ENCODE data around the gene LARP4B. TPM values are rescaled to one million over a fixed set of nuclear protein-coding genes. Genes with fewer than 3 reads are reported as not detected.

Gene LARP4B
- total and polyA plus RNA-seq, 7 donors: 16.6 to 88.3 (median 66.6) TPM

- DNase-seq: no peak
- Histone ChIP-seq H3K27ac (no peak overlapping the region), H3K36me3 (ENCODE audit: insufficient read depth in 1 of 2, low read depth in 1 of 2) (peaks cover 20 to 96% of the 10 kb centered on the region in 2 donors), H3K4me1 (no peaks in the 10 kb centered on the region), H3K27me3 (ENCODE audit: insufficient read depth in 3 of 3, low read length in 2 of 3) (no peaks in the 10 kb centered on the region), H3K4me3 (no peak overlapping the region), H3K9me3 (no peaks in the 10 kb centered on the region)
- intact Hi-C loops (cut with DNase I): no loop called here
- no peak for ATAC-seq
- TF ChIP-seq CTCF (IDR thresholded peaks at IDR 0.05): no peak
- WGBS, 3 donors: 90 to 94% (median 91%) methylated on average over 7 of the region's 7 CpGs
Observed at GRCh38 chr10:824946-825345, 106.6 kb downstream of the LARP4B start.

GRCh38 chr10:824497-824896 is 107.0 kb downstream of the LARP4B start:
- Histone ChIP-seq H3K27me3 (ENCODE audit: insufficient read depth in 3 of 3, low read length in 2 of 3) (no peaks in the 10 kb centered on the region), H3K4me3 (no peak overlapping the region), H3K9me3 (no peaks in the 10 kb centered on the region), H3K27ac (no peak overlapping the region), H3K4me1 (no peaks in the 10 kb centered on the region), H3K36me3 (ENCODE audit: insufficient read depth in 1 of 2, low read depth in 1 of 2) (peaks cover 20 to 96% of the 10 kb centered on the region in 2 donors)
- no peak for TF ChIP-seq CTCF (IDR thresholded peaks at IDR 0.05)
- 78 to 94% (median 79%) methylated on average over 4 of the region's 4 CpGs for WGBS, 3 donors
- DNase-seq (no peak), ATAC-seq (peak in 2 of 4 donors; percentile 37 to 41)
- intact Hi-C loops (cut with DNase I): no loop called here

- WGBS, 3 donors: 93 to 97% (median 94%) methylated on average over 12 of the region's 12 CpGs
Observed at GRCh38 chr10:822661-823367, 108.7 kb downstream of the LARP4B start.

GRCh38 chr10:822197-822596 is 109.3 kb downstream of the LARP4B start:
- Histone ChIP-seq H3K27me3 (ENCODE audit: insufficient read depth in 3 of 3, low read length in 2 of 3) (no peaks in the 10 kb centered on the region), H3K4me1 (peaks cover 14% of the 10 kb centered on the region), H3K36me3 (ENCODE audit: insufficient read depth in 1 of 2, low read depth in 1 of 2) (peaks cover 7 to 95% of the 10 kb centered on the region in 2 donors), H3K27ac (no peak overlapping the region), H3K4me3 (no peak overlapping the region), H3K9me3 (no peaks in the 10 kb centered on the region)
- intact Hi-C loops (cut with DNase I): no loop called here
- DNase-seq (no peak), ATAC-seq (no peak)
- 93 to 97% (median 95%) methylated on average over 12 of the region's 12 CpGs for WGBS, 3 donors
- no peak for TF ChIP-seq CTCF (IDR thresholded peaks at IDR 0.05)

More at GRCh38 chr10:822661-823367, 108.7 kb downstream of the LARP4B start:
- DNase-seq: no peak
- Histone ChIP-seq H3K9me3 (no peaks in the 10 kb centered on the region), H3K36me3 (ENCODE audit: insufficient read depth in 1 of 2, low read depth in 1 of 2) (peaks cover 7 to 95% of the 10 kb centered on the region in 2 donors), H3K27me3 (ENCODE audit: insufficient read depth in 3 of 3, low read length in 2 of 3) (no peaks in the 10 kb centered on the region), H3K4me3 (no peak overlapping the region), H3K27ac (no peak overlapping the region), H3K4me1 (peaks cover 10% of the 10 kb centered on the region)
- no peak for TF ChIP-seq CTCF (IDR thresholded peaks at IDR 0.05)
- intact Hi-C loops (cut with DNase I): no loop called here
- ATAC-seq: no peak

- no peak overlapping the region for H3K27ac ChIP-seq
- ATAC-seq: no peak
- H3K27me3 ChIP-seq (ENCODE audit: insufficient read depth in 3 of 3, low read length in 2 of 3): no peaks in the 10 kb centered on the region
- no peak overlapping the region for H3K4me3 ChIP-seq
- no peak for TF ChIP-seq CTCF (IDR thresholded peaks at IDR 0.05)
- 89 to 96% (median 94%) methylated on average over 5 of the region's 5 CpGs for WGBS, 3 donors
- intact Hi-C loops (cut with DNase I): no loop called here
- no peak for DNase-seq
- H3K4me1 ChIP-seq: peaks cover 17% of the 10 kb centered on the region
- no peaks in the 10 kb centered on the region for H3K9me3 ChIP-seq
- peaks cover 7 to 97% of the 10 kb centered on the region in 2 donors for H3K36me3 ChIP-seq (ENCODE audit: insufficient read depth in 1 of 2, low read depth in 1 of 2)
Observed at GRCh38 chr10:821322-821721, 110.2 kb downstream of the LARP4B start.
